Measurements from ENCODE around the gene MT2A.
A peak's percentile ranks its signal among the peaks of the same experiment; 100 is the strongest.

The MT2A gene

DNA sequence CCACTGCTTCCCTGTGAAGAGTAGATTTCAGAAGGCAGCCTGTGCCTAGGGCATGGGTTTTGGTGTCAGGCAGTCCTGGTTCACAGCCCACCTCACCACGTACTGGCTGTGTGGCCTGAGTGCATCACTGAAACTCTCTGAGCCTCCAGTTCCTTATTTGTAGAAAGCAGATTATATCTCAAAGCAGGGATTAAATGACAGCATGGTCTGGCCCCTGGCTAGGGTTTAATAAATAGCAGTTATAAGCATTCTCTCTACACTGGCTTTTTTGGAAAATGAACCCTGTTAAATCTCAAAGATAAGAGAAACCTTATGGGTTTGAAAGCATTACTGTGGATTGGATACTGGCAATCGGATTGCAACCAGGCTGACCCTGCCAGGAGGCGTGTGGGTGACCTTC is 21.1 kb downstream of the MT2A start:
- Histone ChIP-seq H3K27me3 (ENCODE audit: control insufficient read depth in 1 of 2, insufficient read depth in 2 of 2, low read length in 2 of 2) (peaks cover 0 to 7% of the 10 kb centered on the region in 2 donors), H3K27ac (ENCODE audit: low read depth, low read length) (no peak overlapping the region), H3K9ac (ENCODE audit: low read depth in 1 of 2, low read length in 2 of 2) (no peak overlapping the region), H3K9me3 (ENCODE audit: control insufficient read depth in 1 of 2, low read length in 2 of 2) (no peaks in the 10 kb centered on the region), H3K36me3 (ENCODE audit: control insufficient read depth in 1 of 2, insufficient read depth in 2 of 2, low read length in 2 of 2) (no peaks in the 10 kb centered on the region), H3K4me1 (ENCODE audit: control insufficient read depth in 1 of 2, insufficient read depth in 2 of 2, low read length in 2 of 2) (peaks cover 0 to 19% of the 10 kb centered on the region in 2 donors), H3K4me3 (ENCODE audit: low read depth in 1 of 2, low read length in 2 of 2) (no peak overlapping the region)

DNA sequence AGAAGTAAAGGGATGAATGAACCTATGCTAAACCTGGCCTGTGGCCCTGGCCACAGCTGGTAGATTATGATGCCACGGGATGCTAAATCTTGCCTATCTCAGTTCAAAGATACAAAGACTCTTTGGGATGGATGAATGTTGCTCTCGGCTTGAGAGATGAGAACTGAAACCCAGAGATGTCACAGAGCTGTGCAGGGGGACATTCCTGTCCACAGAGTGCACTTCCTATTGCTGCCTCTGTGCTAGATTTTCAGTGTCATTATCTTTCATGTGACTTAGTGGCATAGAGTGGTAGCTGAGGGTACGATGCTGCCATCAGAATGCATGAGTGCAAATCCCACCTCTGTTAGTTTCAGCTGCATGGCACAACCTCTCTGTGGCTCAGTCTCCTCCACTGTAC is 21.8 kb downstream of the MT2A start:
- H3K27me3 ChIP-seq (ENCODE audit: control insufficient read depth in 1 of 2, insufficient read depth in 2 of 2, low read length in 2 of 2): peaks cover under 1 to 8% of the 10 kb centered on the region in 2 donors
- H3K4me3 ChIP-seq (ENCODE audit: low read depth in 1 of 2, low read length in 2 of 2): no peak overlapping the region
- H3K9ac ChIP-seq (ENCODE audit: low read depth in 1 of 2, low read length in 2 of 2): no peak overlapping the region
- H3K9me3 ChIP-seq (ENCODE audit: control insufficient read depth in 1 of 2, low read length in 2 of 2): no peaks in the 10 kb centered on the region
- no peaks in the 10 kb centered on the region for H3K36me3 ChIP-seq (ENCODE audit: control insufficient read depth in 1 of 2, insufficient read depth in 2 of 2, low read length in 2 of 2)
- no peak overlapping the region for H3K27ac ChIP-seq (ENCODE audit: low read depth, low read length)
- H3K4me1 ChIP-seq (ENCODE audit: control insufficient read depth in 1 of 2, insufficient read depth in 2 of 2, low read length in 2 of 2): peaks cover 0 to 22% of the 10 kb centered on the region in 2 donors

DNA sequence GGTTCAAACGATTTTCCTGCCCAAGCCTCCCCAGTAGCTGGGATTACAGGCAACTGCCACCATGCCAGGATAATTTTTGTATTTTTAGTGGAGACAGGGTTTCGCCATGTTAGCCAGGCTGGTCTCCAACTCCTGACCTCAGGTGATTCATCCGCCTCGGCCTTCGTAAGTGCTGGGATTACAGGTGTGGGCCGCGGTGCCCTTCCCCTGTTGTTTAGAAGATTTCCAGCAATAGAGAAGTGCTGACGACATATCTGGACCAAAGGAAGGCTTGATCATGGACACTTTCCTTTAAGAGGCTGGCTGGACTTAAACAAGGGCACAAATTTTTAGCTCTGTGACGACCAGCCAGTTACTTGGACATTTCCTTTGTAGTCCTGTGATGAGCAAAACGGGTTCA is 22.8 kb downstream of the MT2A start:
- Histone ChIP-seq H3K4me1 (ENCODE audit: control insufficient read depth in 1 of 2, insufficient read depth in 2 of 2, low read length in 2 of 2) (peaks cover 0 to 23% of the 10 kb centered on the region in 2 donors), H3K4me3 (ENCODE audit: low read depth in 1 of 2, low read length in 2 of 2) (no peak overlapping the region), H3K27ac (ENCODE audit: low read depth, low read length) (no peak overlapping the region), H3K9me3 (ENCODE audit: control insufficient read depth in 1 of 2, low read length in 2 of 2) (no peaks in the 10 kb centered on the region), H3K27me3 (ENCODE audit: control insufficient read depth in 1 of 2, insufficient read depth in 2 of 2, low read length in 2 of 2) (peaks cover 10 to 12% of the 10 kb centered on the region in 2 donors), H3K9ac (ENCODE audit: low read depth in 1 of 2, low read length in 2 of 2) (no peak overlapping the region), H3K36me3 (ENCODE audit: control insufficient read depth in 1 of 2, insufficient read depth in 2 of 2, low read length in 2 of 2) (no peaks in the 10 kb centered on the region)

DNA sequence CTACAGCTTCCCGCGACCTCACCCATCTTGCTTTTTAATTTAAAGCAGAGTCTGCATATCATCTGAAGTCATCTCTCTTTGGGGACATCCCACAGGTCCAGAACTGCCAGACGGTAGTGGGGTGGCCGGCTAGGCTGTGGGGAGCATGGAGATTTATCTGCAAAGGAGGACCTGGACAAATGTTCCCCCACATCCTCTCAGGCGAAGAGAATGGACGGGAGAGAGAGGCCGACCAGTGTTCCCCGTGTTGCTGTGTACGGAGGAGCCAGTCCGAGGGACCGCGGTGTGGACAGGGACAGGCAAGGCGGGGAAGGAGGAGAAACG is 23.4 kb downstream of the MT2A start:
- Histone ChIP-seq H3K27ac (ENCODE audit: low read depth, low read length) (peak overlapping the region; percentile 65), H3K9me3 (ENCODE audit: control insufficient read depth in 1 of 2, low read length in 2 of 2) (no peaks in the 10 kb centered on the region), H3K9ac (ENCODE audit: low read depth in 1 of 2, low read length in 2 of 2) (peak overlapping the region; percentile 58 to 89), H3K36me3 (ENCODE audit: control insufficient read depth in 1 of 2, insufficient read depth in 2 of 2, low read length in 2 of 2) (no peaks in the 10 kb centered on the region), H3K4me3 (ENCODE audit: low read depth in 1 of 2, low read length in 2 of 2) (peak overlapping the region; percentile 74 to 84), H3K4me1 (ENCODE audit: control insufficient read depth in 1 of 2, insufficient read depth in 2 of 2, low read length in 2 of 2) (peaks cover 0 to 19% of the 10 kb centered on the region in 2 donors), H3K27me3 (ENCODE audit: control insufficient read depth in 1 of 2, insufficient read depth in 2 of 2, low read length in 2 of 2) (peaks cover 14 to 16% of the 10 kb centered on the region in 2 donors)

DNA sequence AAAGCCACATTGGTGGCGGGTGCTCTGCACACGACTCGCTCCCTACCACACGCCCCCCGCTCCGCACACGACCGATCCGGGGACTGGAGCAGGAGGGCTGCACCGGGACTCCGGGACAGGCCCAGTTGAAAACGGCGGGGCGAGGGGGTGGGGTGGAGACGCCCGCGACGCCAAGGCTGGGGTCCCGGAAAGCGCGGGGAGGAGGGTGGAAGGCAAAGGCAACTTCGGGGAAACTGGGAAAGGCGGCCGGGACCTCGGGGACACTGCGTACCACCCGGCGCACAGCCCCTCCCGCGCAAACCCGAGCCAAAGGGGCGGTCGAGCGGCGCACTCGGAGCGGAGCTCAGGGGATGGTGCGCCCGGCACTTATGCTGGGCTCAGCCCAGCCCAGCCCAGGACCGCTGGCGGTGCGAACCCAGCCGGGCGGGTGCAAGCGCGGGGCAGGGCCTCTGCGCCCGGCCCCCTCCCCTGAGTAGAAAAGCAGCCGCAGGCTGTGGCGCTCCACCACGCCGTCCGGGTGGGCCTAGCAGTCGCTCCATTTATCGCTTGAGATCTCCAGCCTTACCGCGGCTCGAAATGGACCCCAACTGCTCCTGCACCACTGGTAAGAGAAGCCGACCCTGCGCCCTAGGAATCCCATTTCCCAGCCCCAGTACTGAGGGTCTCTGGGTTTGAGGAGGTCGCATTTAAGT is 23.9 kb downstream of the MT2A start, which contains the start of gene MT1M:
Gene MT1M, plus strand, starts transcription at position 504 of the 692 bp plus-strand sequence. Its CDS starts 73 bp downstream, at position 577.
- Histone ChIP-seq H3K4me1 (ENCODE audit: control insufficient read depth in 1 of 2, insufficient read depth in 2 of 2, low read length in 2 of 2) (peaks cover 0 to 18% of the 10 kb centered on the region in 2 donors), H3K36me3 (ENCODE audit: control insufficient read depth in 1 of 2, insufficient read depth in 2 of 2, low read length in 2 of 2) (no peaks in the 10 kb centered on the region), H3K4me3 (ENCODE audit: low read depth in 1 of 2, low read length in 2 of 2) (peak within 1 kb of the TSS; percentile 74 to 84), H3K9ac (ENCODE audit: low read depth in 1 of 2, low read length in 2 of 2) (peak within 1 kb of the TSS; percentile 58 to 89), H3K27me3 (ENCODE audit: control insufficient read depth in 1 of 2, insufficient read depth in 2 of 2, low read length in 2 of 2) (peaks cover 14 to 18% of the 10 kb centered on the region in 2 donors), H3K27ac (ENCODE audit: low read depth, low read length) (peak within 1 kb of the TSS; percentile 65), H3K9me3 (ENCODE audit: control insufficient read depth in 1 of 2, low read length in 2 of 2) (no peaks in the 10 kb centered on the region)

DNA sequence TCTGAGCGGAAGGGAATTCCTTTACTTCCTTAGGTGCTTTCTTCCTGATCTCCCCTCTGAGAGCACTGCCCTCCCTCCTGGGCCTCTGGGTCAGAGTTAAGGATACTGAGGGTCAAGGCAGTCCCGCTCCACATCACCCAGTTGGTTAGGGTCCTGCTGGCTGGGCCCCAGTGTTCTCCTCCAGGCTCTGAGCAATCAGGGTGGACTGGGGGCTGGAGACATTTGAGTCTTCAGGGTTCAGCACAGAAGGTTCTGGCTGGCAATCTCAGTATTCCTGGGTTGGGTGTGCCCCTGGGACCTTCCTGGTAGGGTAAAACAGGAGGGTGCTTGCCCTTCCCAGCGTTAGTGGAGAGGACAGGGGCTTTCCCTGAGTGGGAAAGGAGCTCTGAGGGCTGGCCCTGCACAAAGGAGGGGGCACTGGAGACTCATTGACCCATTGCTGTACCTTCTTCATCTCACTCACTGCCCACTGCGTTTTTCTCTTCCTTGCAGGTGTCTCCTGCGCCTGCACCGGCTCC is 24.5 kb downstream of the MT2A start:
- H3K36me3 ChIP-seq (ENCODE audit: control insufficient read depth in 1 of 2, insufficient read depth in 2 of 2, low read length in 2 of 2): no peaks in the 10 kb centered on the region
- H3K27ac ChIP-seq (ENCODE audit: low read depth, low read length): peak overlapping the region; percentile 65
- no peaks in the 10 kb centered on the region for H3K9me3 ChIP-seq (ENCODE audit: control insufficient read depth in 1 of 2, low read length in 2 of 2)
- H3K27me3 ChIP-seq (ENCODE audit: control insufficient read depth in 1 of 2, insufficient read depth in 2 of 2, low read length in 2 of 2): peaks cover 18% of the 10 kb centered on the region in 2 donors
- H3K9ac ChIP-seq (ENCODE audit: low read depth in 1 of 2, low read length in 2 of 2): peak overlapping the region; percentile 58 to 89
- peak overlapping the region; percentile 74 to 84 for H3K4me3 ChIP-seq (ENCODE audit: low read depth in 1 of 2, low read length in 2 of 2)
- peaks cover 3 to 20% of the 10 kb centered on the region in 2 donors for H3K4me1 ChIP-seq (ENCODE audit: control insufficient read depth in 1 of 2, insufficient read depth in 2 of 2, low read length in 2 of 2)

DNA sequence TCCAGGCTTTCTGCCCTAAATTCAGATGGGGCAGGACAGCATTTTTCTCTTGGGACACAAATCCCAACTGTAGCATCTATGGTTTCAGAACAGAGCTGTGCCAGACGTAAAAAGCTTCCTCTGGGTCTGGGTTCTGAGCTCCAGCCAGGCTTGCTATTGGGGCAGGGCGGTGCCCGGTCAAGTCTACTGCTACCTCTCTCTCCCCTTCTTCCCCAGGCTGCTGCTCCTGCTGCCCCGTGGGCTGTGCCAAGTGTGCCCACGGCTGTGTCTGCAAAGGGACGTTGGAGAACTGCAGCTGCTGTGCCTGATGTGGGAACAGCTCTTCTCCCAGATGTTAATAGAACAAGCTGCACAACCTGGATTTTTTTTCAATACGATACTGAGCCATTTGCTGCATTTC is 25.2 kb downstream of the MT2A start:
- Histone ChIP-seq H3K9ac (ENCODE audit: low read depth in 1 of 2, low read length in 2 of 2) (peak overlapping the region in 1 of 2 donors; percentile 89), H3K9me3 (ENCODE audit: control insufficient read depth in 1 of 2, low read length in 2 of 2) (no peaks in the 10 kb centered on the region), H3K36me3 (ENCODE audit: control insufficient read depth in 1 of 2, insufficient read depth in 2 of 2, low read length in 2 of 2) (no peaks in the 10 kb centered on the region), H3K4me3 (ENCODE audit: low read depth in 1 of 2, low read length in 2 of 2) (peak overlapping the region; percentile 74 to 84), H3K27me3 (ENCODE audit: control insufficient read depth in 1 of 2, insufficient read depth in 2 of 2, low read length in 2 of 2) (peaks cover 18 to 19% of the 10 kb centered on the region in 2 donors), H3K4me1 (ENCODE audit: control insufficient read depth in 1 of 2, insufficient read depth in 2 of 2, low read length in 2 of 2) (peaks cover 5 to 27% of the 10 kb centered on the region in 2 donors), H3K27ac (ENCODE audit: low read depth, low read length) (no peak overlapping the region)

DNA sequence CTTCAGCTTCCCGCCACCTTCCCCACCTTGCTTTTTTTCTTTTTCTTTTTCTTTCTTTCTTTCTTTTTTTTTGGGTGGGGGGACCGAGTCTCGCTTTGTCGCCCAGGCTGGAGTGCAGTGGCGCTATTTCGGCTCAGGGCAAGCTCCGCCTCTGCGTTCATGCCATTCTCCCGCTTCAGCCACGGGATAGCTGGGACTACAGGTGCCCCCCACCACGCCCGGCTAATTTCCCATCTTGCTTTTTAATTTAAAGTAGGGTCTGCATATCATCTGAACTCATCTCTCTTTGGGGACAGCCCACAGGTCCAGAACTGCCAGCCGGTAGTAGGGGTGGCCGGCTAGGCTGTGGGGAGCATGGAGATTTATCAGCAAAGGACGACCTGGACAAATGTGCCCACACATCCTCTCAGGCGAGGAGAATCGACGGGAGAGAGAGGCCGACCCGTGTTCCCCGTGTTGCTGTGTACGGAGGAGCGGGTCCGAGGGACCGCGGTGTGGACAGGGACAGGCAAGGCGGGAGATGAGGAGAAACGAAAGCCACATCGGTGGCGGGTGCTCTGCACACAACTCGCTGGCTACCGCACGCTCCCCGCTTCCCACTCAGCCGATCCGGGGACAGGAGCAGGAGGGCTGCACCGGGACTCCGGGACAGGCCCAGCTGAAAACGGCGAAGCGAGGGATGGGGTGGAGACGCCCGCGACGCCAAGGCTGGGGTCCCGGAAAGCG is 26.5 kb downstream of the MT2A start:
- Histone ChIP-seq H3K4me1 (ENCODE audit: control insufficient read depth in 1 of 2, insufficient read depth in 2 of 2, low read length in 2 of 2) (peaks cover 12 to 39% of the 10 kb centered on the region in 2 donors), H3K36me3 (ENCODE audit: control insufficient read depth in 1 of 2, insufficient read depth in 2 of 2, low read length in 2 of 2) (no peaks in the 10 kb centered on the region), H3K9ac (ENCODE audit: low read depth in 1 of 2, low read length in 2 of 2) (no peak overlapping the region), H3K4me3 (ENCODE audit: low read depth in 1 of 2, low read length in 2 of 2) (peak overlapping the region; percentile 36 to 43), H3K9me3 (ENCODE audit: control insufficient read depth in 1 of 2, low read length in 2 of 2) (no peaks in the 10 kb centered on the region), H3K27ac (ENCODE audit: low read depth, low read length) (no peak overlapping the region), H3K27me3 (ENCODE audit: control insufficient read depth in 1 of 2, insufficient read depth in 2 of 2, low read length in 2 of 2) (peaks cover 18 to 19% of the 10 kb centered on the region in 2 donors)

DNA sequence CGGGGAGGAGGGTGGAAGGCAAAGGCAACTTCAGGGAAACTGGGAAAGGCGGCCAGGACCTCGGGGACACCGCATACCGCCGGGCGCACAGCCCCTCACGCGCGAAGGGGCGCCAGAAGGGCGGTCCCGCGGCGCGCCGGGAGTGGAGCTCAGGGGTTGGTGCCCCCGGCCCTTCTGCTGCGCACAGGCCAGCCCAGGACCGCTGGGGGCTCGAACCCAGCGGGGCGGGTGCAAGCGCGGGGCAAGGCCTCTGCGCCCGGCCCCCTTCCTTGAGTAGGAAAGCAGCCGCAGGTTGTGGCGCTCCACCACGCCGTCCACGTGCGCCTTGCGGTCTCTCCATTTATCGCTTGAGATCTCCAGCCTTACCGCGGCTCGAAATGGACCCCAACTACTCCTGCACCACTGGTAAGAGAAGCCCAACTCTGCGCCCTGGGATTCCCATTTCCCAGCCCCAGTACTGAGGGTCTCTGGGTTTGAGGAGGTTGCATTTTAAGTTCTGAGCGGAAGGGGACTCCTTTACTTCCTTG is 27.1 kb downstream of the MT2A start:
- no peak overlapping the region for H3K9ac ChIP-seq (ENCODE audit: low read depth in 1 of 2, low read length in 2 of 2)
- H3K4me3 ChIP-seq (ENCODE audit: low read depth in 1 of 2, low read length in 2 of 2): peak overlapping the region in 1 of 2 donors; percentile 43
- no peak overlapping the region for H3K27ac ChIP-seq (ENCODE audit: low read depth, low read length)
- H3K9me3 ChIP-seq (ENCODE audit: control insufficient read depth in 1 of 2, low read length in 2 of 2): no peaks in the 10 kb centered on the region
- H3K36me3 ChIP-seq (ENCODE audit: control insufficient read depth in 1 of 2, insufficient read depth in 2 of 2, low read length in 2 of 2): no peaks in the 10 kb centered on the region
- peaks cover 13 to 39% of the 10 kb centered on the region in 2 donors for H3K4me1 ChIP-seq (ENCODE audit: control insufficient read depth in 1 of 2, insufficient read depth in 2 of 2, low read length in 2 of 2)
- H3K27me3 ChIP-seq (ENCODE audit: control insufficient read depth in 1 of 2, insufficient read depth in 2 of 2, low read length in 2 of 2): peaks cover 18 to 19% of the 10 kb centered on the region in 2 donors

Data from duodenal mucosa (tissue), 2 donors.